ENCODE measurements around the gene SLMAP. TPM values are rescaled to one million over a fixed set of nuclear protein-coding genes. Genes with fewer than 3 reads are reported as not detected.
A peak's percentile ranks its signal among the peaks of the same experiment; 100 is the strongest.

Gene SLMAP
- total and polyA plus RNA-seq, 2 of the 13 experiments (the other 11 are each of a cell fraction or from before 2014, with no cell fraction given), result 24.0 to 48.3 TPM

DNA sequence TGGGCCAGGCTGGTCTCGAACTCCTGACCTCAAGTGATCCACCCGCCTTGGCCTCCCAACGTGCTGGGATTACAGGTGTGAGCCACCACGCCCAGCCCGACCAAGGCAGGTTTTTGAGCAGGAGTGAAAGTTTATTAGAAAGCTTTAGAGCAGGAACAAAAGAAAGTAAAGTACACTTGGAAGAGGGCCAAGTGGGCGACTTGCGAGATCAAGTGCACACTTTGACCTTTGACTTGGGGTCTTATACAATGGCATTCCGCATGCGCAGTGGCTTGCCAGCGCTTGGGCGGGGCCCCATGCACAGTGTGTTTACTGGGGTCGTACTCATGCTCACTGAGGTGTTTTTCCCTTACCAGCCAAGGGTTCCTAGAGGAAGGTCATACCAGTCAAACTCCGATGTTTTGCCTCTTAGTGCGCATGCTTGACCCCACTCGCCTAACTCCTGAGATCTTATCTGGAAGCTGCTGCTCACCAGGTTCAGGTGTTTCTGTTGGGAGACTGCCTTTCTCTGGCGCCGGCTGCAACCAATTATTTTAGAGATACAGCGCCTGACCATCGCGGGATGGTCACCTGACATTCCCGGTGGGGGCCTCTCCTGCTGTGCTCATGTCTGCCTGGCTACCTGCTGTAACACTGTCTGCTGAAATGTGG is 205.2 kb downstream of the SLMAP start (continued):
- TF ChIP-seq, protein P1, sequence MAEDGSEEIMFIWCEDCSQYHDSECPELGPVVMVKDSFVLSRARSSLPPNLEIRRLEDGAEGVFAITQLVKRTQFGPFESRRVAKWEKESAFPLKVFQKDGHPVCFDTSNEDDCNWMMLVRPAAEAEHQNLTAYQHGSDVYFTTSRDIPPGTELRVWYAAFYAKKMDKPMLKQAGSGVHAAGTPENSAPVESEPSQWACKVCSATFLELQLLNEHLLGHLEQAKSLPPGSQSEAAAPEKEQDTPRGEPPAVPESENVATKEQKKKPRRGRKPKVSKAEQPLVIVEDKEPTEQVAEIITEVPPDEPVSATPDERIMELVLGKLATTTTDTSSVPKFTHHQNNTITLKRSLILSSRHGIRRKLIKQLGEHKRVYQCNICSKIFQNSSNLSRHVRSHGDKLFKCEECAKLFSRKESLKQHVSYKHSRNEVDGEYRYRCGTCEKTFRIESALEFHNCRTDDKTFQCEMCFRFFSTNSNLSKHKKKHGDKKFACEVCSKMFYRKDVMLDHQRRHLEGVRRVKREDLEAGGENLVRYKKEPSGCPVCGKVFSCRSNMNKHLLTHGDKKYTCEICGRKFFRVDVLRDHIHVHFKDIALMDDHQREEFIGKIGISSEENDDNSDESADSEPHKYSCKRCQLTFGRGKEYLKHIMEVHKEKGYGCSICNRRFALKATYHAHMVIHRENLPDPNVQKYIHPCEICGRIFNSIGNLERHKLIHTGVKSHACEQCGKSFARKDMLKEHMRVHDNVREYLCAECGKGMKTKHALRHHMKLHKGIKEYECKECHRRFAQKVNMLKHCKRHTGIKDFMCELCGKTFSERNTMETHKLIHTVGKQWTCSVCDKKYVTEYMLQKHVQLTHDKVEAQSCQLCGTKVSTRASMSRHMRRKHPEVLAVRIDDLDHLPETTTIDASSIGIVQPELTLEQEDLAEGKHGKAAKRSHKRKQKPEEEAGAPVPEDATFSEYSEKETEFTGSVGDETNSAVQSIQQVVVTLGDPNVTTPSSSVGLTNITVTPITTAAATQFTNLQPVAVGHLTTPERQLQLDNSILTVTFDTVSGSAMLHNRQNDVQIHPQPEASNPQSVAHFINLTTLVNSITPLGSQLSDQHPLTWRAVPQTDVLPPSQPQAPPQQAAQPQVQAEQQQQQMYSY (CRISPR knock-in tag; IDR thresholded peaks at IDR 0.05), result peak; percentile 26; the same call in 1 of the 2 replicates
- TF ChIP-seq ZNF556 (CRISPR knock-in tag; IDR thresholded peaks at IDR 0.05; ENCODE audit: borderline replicate concordance) (peak; percentile 94), ZNF543 (CRISPR knock-in tag; IDR thresholded peaks at IDR 0.05) (peak; percentile 87), KLF11 (CRISPR knock-in tag; IDR thresholded peaks at IDR 0.05) (peak; percentile 60; the same call in 1 of the 2 replicates), SMAD3 (CRISPR knock-in tag; IDR thresholded peaks at IDR 0.05) (0 out of 2 replicates have a peak, but pooled peaks have one; percentile 17), ZNF20 (CRISPR knock-in tag; IDR thresholded peaks at IDR 0.05) (no peak), ZNF589 (CRISPR knock-in tag; conservative IDR thresholded peaks at IDR 0.05) (peak; percentile 47; the same call in 1 of the 2 replicates), ATM (IDR thresholded peaks at IDR 0.05; ENCODE audit: borderline replicate concordance) (peak; percentile 80; the same call in 1 of the 2 replicates), DPF2 (CRISPR knock-in tag; IDR thresholded peaks at IDR 0.05; ENCODE audit: borderline replicate concordance, low read depth) (peak; percentile 80; the same call in 1 of the 2 replicates), CREB1 (IDR thresholded peaks at IDR 0.05) (no peak), CREB1 (CRISPR knock-in tag; IDR thresholded peaks at IDR 0.05) (peak; percentile 73)
- TF ChIP-seq, protein P2, sequence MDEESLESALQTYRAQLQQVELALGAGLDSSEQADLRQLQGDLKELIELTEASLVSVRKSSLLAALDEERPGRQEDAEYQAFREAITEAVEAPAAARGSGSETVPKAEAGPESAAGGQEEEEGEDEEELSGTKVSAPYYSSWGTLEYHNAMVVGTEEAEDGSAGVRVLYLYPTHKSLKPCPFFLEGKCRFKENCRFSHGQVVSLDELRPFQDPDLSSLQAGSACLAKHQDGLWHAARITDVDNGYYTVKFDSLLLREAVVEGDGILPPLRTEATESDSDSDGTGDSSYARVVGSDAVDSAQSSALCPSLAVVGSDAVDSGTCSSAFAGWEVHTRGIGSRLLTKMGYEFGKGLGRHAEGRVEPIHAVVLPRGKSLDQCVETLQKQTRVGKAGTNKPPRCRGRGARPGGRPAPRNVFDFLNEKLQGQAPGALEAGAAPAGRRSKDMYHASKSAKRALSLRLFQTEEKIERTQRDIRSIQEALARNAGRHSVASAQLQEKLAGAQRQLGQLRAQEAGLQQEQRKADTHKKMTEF (CRISPR knock-in tag; IDR thresholded peaks at IDR 0.05), result peak; percentile 92
- TF ChIP-seq, protein P3, sequence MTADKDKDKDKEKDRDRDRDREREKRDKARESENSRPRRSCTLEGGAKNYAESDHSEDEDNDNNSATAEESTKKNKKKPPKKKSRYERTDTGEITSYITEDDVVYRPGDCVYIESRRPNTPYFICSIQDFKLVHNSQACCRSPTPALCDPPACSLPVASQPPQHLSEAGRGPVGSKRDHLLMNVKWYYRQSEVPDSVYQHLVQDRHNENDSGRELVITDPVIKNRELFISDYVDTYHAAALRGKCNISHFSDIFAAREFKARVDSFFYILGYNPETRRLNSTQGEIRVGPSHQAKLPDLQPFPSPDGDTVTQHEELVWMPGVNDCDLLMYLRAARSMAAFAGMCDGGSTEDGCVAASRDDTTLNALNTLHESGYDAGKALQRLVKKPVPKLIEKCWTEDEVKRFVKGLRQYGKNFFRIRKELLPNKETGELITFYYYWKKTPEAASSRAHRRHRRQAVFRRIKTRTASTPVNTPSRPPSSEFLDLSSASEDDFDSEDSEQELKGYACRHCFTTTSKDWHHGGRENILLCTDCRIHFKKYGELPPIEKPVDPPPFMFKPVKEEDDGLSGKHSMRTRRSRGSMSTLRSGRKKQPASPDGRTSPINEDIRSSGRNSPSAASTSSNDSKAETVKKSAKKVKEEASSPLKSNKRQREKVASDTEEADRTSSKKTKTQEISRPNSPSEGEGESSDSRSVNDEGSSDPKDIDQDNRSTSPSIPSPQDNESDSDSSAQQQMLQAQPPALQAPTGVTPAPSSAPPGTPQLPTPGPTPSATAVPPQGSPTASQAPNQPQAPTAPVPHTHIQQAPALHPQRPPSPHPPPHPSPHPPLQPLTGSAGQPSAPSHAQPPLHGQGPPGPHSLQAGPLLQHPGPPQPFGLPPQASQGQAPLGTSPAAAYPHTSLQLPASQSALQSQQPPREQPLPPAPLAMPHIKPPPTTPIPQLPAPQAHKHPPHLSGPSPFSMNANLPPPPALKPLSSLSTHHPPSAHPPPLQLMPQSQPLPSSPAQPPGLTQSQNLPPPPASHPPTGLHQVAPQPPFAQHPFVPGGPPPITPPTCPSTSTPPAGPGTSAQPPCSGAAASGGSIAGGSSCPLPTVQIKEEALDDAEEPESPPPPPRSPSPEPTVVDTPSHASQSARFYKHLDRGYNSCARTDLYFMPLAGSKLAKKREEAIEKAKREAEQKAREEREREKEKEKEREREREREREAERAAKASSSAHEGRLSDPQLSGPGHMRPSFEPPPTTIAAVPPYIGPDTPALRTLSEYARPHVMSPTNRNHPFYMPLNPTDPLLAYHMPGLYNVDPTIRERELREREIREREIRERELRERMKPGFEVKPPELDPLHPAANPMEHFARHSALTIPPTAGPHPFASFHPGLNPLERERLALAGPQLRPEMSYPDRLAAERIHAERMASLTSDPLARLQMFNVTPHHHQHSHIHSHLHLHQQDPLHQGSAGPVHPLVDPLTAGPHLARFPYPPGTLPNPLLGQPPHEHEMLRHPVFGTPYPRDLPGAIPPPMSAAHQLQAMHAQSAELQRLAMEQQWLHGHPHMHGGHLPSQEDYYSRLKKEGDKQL (CRISPR knock-in tag; IDR thresholded peaks at IDR 0.05; ENCODE audit: low read depth), result peak; percentile 58
- TF ChIP-seq, protein P4, sequence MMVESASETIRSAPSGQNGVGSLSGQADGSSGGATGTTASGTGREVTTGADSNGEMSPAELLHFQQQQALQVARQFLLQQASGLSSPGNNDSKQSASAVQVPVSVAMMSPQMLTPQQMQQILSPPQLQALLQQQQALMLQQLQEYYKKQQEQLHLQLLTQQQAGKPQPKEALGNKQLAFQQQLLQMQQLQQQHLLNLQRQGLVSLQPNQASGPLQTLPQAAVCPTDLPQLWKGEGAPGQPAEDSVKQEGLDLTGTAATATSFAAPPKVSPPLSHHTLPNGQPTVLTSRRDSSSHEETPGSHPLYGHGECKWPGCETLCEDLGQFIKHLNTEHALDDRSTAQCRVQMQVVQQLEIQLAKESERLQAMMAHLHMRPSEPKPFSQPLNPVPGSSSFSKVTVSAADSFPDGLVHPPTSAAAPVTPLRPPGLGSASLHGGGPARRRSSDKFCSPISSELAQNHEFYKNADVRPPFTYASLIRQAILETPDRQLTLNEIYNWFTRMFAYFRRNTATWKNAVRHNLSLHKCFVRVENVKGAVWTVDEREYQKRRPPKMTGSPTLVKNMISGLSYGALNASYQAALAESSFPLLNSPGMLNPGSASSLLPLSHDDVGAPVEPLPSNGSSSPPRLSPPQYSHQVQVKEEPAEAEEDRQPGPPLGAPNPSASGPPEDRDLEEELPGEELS (CRISPR knock-in tag; IDR thresholded peaks at IDR 0.05), result peak; percentile 87
- TF ChIP-seq, protein P5, sequence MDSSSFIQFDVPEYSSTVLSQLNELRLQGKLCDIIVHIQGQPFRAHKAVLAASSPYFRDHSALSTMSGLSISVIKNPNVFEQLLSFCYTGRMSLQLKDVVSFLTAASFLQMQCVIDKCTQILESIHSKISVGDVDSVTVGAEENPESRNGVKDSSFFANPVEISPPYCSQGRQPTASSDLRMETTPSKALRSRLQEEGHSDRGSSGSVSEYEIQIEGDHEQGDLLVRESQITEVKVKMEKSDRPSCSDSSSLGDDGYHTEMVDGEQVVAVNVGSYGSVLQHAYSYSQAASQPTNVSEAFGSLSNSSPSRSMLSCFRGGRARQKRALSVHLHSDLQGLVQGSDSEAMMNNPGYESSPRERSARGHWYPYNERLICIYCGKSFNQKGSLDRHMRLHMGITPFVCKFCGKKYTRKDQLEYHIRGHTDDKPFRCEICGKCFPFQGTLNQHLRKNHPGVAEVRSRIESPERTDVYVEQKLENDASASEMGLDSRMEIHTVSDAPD (CRISPR knock-in tag; IDR thresholded peaks at IDR 0.05), result no peak
